Endothelial cell of umbilical vein (primary cell): ENCODE data around the gene CCDC159. TPM values are rescaled to one million over a fixed set of nuclear protein-coding genes. Genes with fewer than 3 reads are reported as not detected.

Experiments
- BruUV-seq: library from RNA; stranded (reverse); fragments of 400-500 nt; replicated peaks from 2 replicates; lab custom pipeline; 2021; lab: Mats Ljungman, UMichigan
- CTCF ChIA-PET: fragments of 300-600, 350-600 bp; sonication (Branson Sonifier 250); formaldehyde crosslinking; loops from one replicate; lab custom pipeline; 2021; ENCODE audit warnings: antibody characterized with exemption, inconsistent platforms; lab: Charles Lee
- POLR2A ChIA-PET: fragments of 300-600, 350-600 bp; sonication (Branson Sonifier 250); formaldehyde crosslinking; loops from one replicate; lab custom pipeline; 2021; ENCODE audit warnings: antibody characterized with exemption, inconsistent platforms; lab: Charles Lee
- DNase-seq: peaks from one replicate; pipeline ENCODE4 v3.0.0-alpha.2; 2011; ENCODE audit warnings: low read depth, low spot score
- FAIRE-seq: peaks from 2 replicates; lab custom pipeline; 2011; peaks lifted over from hg19 to GRCh38; lab: Jason Lieb, UNC
- H2AFZ ChIP-seq: 2 replicates; pipeline ENCODE4 v1.6.0; 2012; ENCODE audit warnings: low read depth, low read length, control low read depth, inconsistent platforms
- H3K27ac ChIP-seq: 2 replicates; pipeline ENCODE4 v1.5.1; 2011; ENCODE audit warnings: low read depth, mild to moderate bottlenecking, control low read depth, low read length, moderate library complexity; ENCODE audit not compliant: insufficient read depth
- H3K27me3 ChIP-seq, 2 experiments: 2 replicates each; pipeline versions ENCODE4 v1.6.0 to v1.6.1; 2011; ENCODE audit warnings: low read length in 2 of 2, mixed read lengths in 1 of 2; ENCODE audit not compliant: control insufficient read depth in 2 of 2, insufficient read depth in 2 of 2
- H3K36me3 ChIP-seq, 2 experiments: 2 replicates in 1 of 2; 3 replicates in 1 of 2; pipeline ENCODE4 v1.5.1; 2011; ENCODE audit warnings: low read length in 2 of 2, mild to moderate bottlenecking in 1 of 2, moderate library complexity in 1 of 2; ENCODE audit not compliant: control insufficient read depth in 2 of 2, insufficient read depth in 2 of 2; ENCODE audit errors: extremely low read depth in 1 of 2
- H3K4me1 ChIP-seq: 3 replicates; pipeline ENCODE4 v1.5.1; 2011; ENCODE audit warnings: mild to moderate bottlenecking, low read length; ENCODE audit not compliant: control insufficient read depth, insufficient read depth; ENCODE audit errors: extremely low read depth
- H3K4me2 ChIP-seq: 2 replicates; pipeline ENCODE4 v1.6.1; 2011; ENCODE audit warnings: low read length, control low read depth, mixed read lengths; ENCODE audit not compliant: insufficient read depth
- H3K4me3 ChIP-seq, 3 experiments: fragments of 200-600 bp in 1 of 3; sonication (generic), shearing (Covaris generic) in 1 of 3; replicated peaks in 1 of 3; 2 replicates each; pipeline ENCODE4 v1.5.1; 2011 to 2016; ENCODE audit warnings: control low read depth in 3 of 3, low read length in 3 of 3, mild to moderate bottlenecking in 2 of 3, inconsistent platforms in 1 of 3, low read depth in 1 of 3, moderate library complexity in 1 of 3; ENCODE audit not compliant: insufficient read depth in 1 of 3
- H3K79me2 ChIP-seq: 2 replicates; pipeline ENCODE4 v1.6.0; 2012; ENCODE audit warnings: low read length, inconsistent platforms; ENCODE audit not compliant: control insufficient read depth, insufficient read depth
- H3K9ac ChIP-seq: replicated peaks from 2 replicates; pipeline ENCODE3; 2011; ENCODE audit warnings: low read length, control low read depth; ENCODE audit not compliant: insufficient read depth; ENCODE audit errors: extremely low read depth
- H3K9me1 ChIP-seq: replicated peaks from 3 replicates; pipeline ENCODE4 v1.6.0; 2011; ENCODE audit warnings: mild to moderate bottlenecking, low read length; ENCODE audit not compliant: control insufficient read depth, insufficient read depth; ENCODE audit errors: extremely low read depth
- H3K9me3 ChIP-seq: replicated peaks from 2 replicates; pipeline ENCODE4 v1.5.1; 2012; ENCODE audit warnings: low read length, inconsistent platforms; ENCODE audit not compliant: control insufficient read depth, insufficient read depth
- H4K20me1 ChIP-seq: replicated peaks from 2 replicates; pipeline ENCODE3; 2011; ENCODE audit warnings: mild to moderate bottlenecking, low read length; ENCODE audit not compliant: control insufficient read depth, insufficient read depth; ENCODE audit errors: extremely low read depth
- EZH2 ChIP-seq: IDR thresholded peaks from 2 replicates; pipeline ENCODE4 v1.6.1; 2012; ENCODE audit warnings: borderline replicate concordance, low read depth, mild to moderate bottlenecking, moderate library complexity, low read length, inconsistent platforms; ENCODE audit not compliant: severe bottlenecking
- FOS ChIP-seq: IDR thresholded peaks from 2 replicates; pipeline ENCODE4 v1.6.1; 2011; ENCODE audit warnings: mild to moderate bottlenecking, low read length, moderate library complexity, borderline replicate concordance; ENCODE audit not compliant: insufficient read depth
- GATA2 ChIP-seq: IDR thresholded peaks from 2 replicates; pipeline ENCODE4 v1.7.0; 2011; ENCODE audit warnings: low read depth, mild to moderate bottlenecking, moderate library complexity, mixed read lengths, low read length; ENCODE audit not compliant: insufficient read length, insufficient read depth
- JUN ChIP-seq: IDR thresholded peaks from 2 replicates; pipeline ENCODE4 v1.6.1; 2011; ENCODE audit warnings: borderline replicate concordance, low read depth; ENCODE audit not compliant: insufficient read length, insufficient read depth
- MYC ChIP-seq: IDR thresholded peaks from one replicate; pipeline ENCODE4 v1.6.1; 2011; ENCODE audit warnings: mild to moderate bottlenecking, low read depth, low read length
- POLR2A ChIP-seq: IDR thresholded peaks from 2 replicates; pipeline ENCODE4 v1.6.1; 2012; ENCODE audit warnings: low read depth, mild to moderate bottlenecking, control low read depth, low read length
- POLR2AphosphoS5 ChIP-seq: IDR thresholded peaks from 2 replicates; pipeline ENCODE4 v1.6.1; 2012; ENCODE audit warnings: low read depth, mild to moderate bottlenecking, control low read depth, low read length, moderate library complexity; ENCODE audit not compliant: insufficient read depth
- dilution Hi-C: fragments of 300-500 bp; cut with MboI; formaldehyde crosslinking; loops from one replicate; pipeline ENCODE4 v1.15.0; 2019; ENCODE audit warnings: low sequenced_read_pairs; ENCODE audit not compliant: extremely low pct_ligation_motif_present
- intact Hi-C: fragments of 100-400 bp; cut with micrococcal nuclease; formaldehyde crosslinking; loops from one replicate; pipeline ENCODE4 v1.10.0; 2022
- polyA plus RNA-seq, 4 experiments: library from polyadenylated mRNA; depleted of rRNA in 3 of 4; stranded (reverse) in 3 of 4; unstranded in 1 of 4; fragments of >200 nt; gene quantifications; 2 replicates each; pipeline versions ENCODE4 v1.2.1 to v1.2.3, GENCODE V29; 2011 to 2012; ENCODE audit warnings: missing spikeins in 1 of 4
- total RNA-seq: library from RNA; stranded (reverse); gene quantifications from 2 replicates; pipeline ENCODE4 v1.2.3, GENCODE V29; 2021
- TF ChIP-seq, protein P1 (sequence below): IDR thresholded peaks from 2 replicates; pipeline ENCODE4 v1.6.1; 2011; ENCODE audit not compliant: insufficient read depth, insufficient read length
- TF ChIP-seq, protein P2 (sequence below), 2 donors: IDR thresholded peaks; 1 replicate in 1 of 2; 2 replicates in 1 of 2; pipeline ENCODE4 v1.5.1; 2011; ENCODE audit warnings: low read length in 2 of 2, mild to moderate bottlenecking in 2 of 2, moderate library complexity in 2 of 2, control low read depth in 1 of 2, inconsistent platforms in 1 of 2, low read depth in 1 of 2; ENCODE audit not compliant: insufficient read depth in 1 of 2; ENCODE audit errors: extremely low read depth in 1 of 2

CCDC159 gene
- total and polyA plus RNA-seq, 2 donors (not counting 3 experiments of a cell fraction or from before 2014, with no cell fraction given): 30.0 to 31.6 TPM

DNA sequence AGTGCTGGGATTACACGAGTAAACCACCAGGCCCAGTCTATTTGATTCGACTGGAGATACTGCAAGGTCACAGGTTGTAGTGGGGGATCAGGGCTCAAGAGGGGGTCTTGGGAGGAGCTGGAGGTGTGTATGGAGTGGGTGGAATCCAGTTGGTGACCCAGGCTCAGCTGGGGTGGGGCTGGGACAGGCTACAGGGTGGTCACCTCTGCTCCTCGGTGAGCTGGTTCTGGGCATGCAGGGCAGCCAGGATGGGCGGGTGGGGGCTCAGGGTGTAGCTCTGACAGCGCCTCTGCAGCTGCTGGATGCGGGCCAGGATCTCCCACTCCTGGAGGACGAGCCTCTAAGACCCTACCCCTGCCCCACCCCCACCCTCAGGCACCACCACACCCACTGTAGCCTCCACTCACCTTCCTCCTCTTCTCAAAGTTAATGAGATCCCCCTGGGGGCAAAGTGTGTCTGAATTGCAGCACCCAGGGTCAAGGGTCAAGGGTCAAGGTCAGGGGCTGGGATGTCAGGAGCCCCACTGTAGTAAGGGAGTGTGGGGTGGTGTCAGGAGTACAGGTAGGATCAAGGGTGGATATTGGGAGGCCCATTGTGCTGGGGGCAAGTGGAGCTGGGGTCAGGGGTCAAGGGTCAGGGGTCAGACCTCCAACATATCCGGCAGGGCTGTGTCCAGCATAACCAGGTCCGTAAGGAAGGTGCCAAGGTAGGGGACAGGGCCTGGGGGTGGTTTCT lies 55.7 kb downstream of the CCDC159 start:
- ChIA-PET CTCF (no interaction called here), POLR2A (no interaction called here)
- H3K4me1 ChIP-seq: no peaks in the 10 kb centered on the region
- TF ChIP-seq JUN (no peak), FOS (no peak), POLR2AphosphoS5 (no peak), GATA2 (no peak), EZH2 (no peak), MYC (no peak), POLR2A (no peak)
- TF ChIP-seq, protein P1, sequence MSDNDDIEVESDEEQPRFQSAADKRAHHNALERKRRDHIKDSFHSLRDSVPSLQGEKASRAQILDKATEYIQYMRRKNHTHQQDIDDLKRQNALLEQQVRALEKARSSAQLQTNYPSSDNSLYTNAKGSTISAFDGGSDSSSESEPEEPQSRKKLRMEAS: no peak
- TF ChIP-seq, protein P2, sequence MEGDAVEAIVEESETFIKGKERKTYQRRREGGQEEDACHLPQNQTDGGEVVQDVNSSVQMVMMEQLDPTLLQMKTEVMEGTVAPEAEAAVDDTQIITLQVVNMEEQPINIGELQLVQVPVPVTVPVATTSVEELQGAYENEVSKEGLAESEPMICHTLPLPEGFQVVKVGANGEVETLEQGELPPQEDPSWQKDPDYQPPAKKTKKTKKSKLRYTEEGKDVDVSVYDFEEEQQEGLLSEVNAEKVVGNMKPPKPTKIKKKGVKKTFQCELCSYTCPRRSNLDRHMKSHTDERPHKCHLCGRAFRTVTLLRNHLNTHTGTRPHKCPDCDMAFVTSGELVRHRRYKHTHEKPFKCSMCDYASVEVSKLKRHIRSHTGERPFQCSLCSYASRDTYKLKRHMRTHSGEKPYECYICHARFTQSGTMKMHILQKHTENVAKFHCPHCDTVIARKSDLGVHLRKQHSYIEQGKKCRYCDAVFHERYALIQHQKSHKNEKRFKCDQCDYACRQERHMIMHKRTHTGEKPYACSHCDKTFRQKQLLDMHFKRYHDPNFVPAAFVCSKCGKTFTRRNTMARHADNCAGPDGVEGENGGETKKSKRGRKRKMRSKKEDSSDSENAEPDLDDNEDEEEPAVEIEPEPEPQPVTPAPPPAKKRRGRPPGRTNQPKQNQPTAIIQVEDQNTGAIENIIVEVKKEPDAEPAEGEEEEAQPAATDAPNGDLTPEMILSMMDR (IDR thresholded peaks at IDR 0.05; ENCODE audit: extremely low read depth in 1 of 2, insufficient read depth in 1 of 2, low read depth in 1 of 2, low read length in 2 of 2): no peak
- no peak overlapping the region for H3K4me2 ChIP-seq
- dilution Hi-C loops (no loop called here), intact Hi-C loops (no loop called here)
- no peaks in the 10 kb centered on the region for H3K36me3 ChIP-seq
- no peaks in the 10 kb centered on the region for H4K20me1 ChIP-seq
- H3K27ac ChIP-seq: no peak overlapping the region
- H3K79me2 ChIP-seq: no peaks in the 10 kb centered on the region
- H3K9ac ChIP-seq: no peak overlapping the region
- no peak for FAIRE-seq
- H3K9me3 ChIP-seq: no peaks in the 10 kb centered on the region
- no peaks in the 10 kb centered on the region for H3K27me3 ChIP-seq
- no peaks in the 10 kb centered on the region for H3K9me1 ChIP-seq
- no peak for DNase-seq
- H2AFZ ChIP-seq: no peak overlapping the region
- BruUV-seq: no TSS peak
- H3K4me3 ChIP-seq: no peak overlapping the region

Other genes starting within 250 kb of the CCDC159 start
- 68.5 and 70.0 TPM in 2 replicates for gene SPC24, start 190.7 kb upstream of the CCDC159 start, total RNA-seq
- 17.2 and 19.8 TPM in 2 replicates for gene SPC24, start 190.7 kb upstream of the CCDC159 start, polyA plus RNA-seq
- gene KANK2, start 149.0 kb upstream of the CCDC159 start, total RNA-seq: 77.9 and 78.0 TPM in 2 replicates
- 41.7 and 48.1 TPM in 2 replicates for gene KANK2, start 149.0 kb upstream of the CCDC159 start, polyA plus RNA-seq
- not detected in 2 replicates for gene ANGPTL8, start 106.9 kb upstream of the CCDC159 start, total RNA-seq
- not detected in 2 replicates for gene ANGPTL8, start 106.9 kb upstream of the CCDC159 start, polyA plus RNA-seq
- gene DOCK6, start 84.0 kb upstream of the CCDC159 start, total RNA-seq: 334 and 353 TPM in 2 replicates
- gene DOCK6, start 84.0 kb upstream of the CCDC159 start, polyA plus RNA-seq: 126 and 154 TPM in 2 replicates
- not detected in 2 replicates for gene TSPAN16, start 50.4 kb upstream of the CCDC159 start, total RNA-seq
- not detected in 2 replicates for gene TSPAN16, start 50.4 kb upstream of the CCDC159 start, polyA plus RNA-seq
- 41.1 and 48.2 TPM in 2 replicates for gene RAB3D, start 6.9 kb upstream of the CCDC159 start, total RNA-seq
- gene RAB3D, start 6.9 kb upstream of the CCDC159 start, polyA plus RNA-seq: 34.1 and 35.4 TPM in 2 replicates
- gene TMEM205, start 251 bp upstream of the CCDC159 start, total RNA-seq: 57.3 and 58.9 TPM in 2 replicates
- 345 and 364 TPM in 2 replicates for gene TMEM205, start 251 bp upstream of the CCDC159 start, polyA plus RNA-seq
- gene PLPPR2, start 8.9 kb downstream of the CCDC159 start, total RNA-seq: 22.8 and 23.7 TPM in 2 replicates
- 28.7 and 34.5 TPM in 2 replicates for gene PLPPR2, start 8.9 kb downstream of the CCDC159 start, polyA plus RNA-seq
- gene SWSAP1, start 28.1 kb downstream of the CCDC159 start, total RNA-seq: 2.7 and 3.7 TPM in 2 replicates
- gene SWSAP1, start 28.1 kb downstream of the CCDC159 start, polyA plus RNA-seq: 4.4 and 4.8 TPM in 2 replicates
- 11.4 and 12.6 TPM in 2 replicates for gene EPOR, start 37.8 kb downstream of the CCDC159 start, total RNA-seq
- gene EPOR, start 37.8 kb downstream of the CCDC159 start, polyA plus RNA-seq: 17.3 and 23.5 TPM in 2 replicates
- gene RGL3, start 72.8 kb downstream of the CCDC159 start, total RNA-seq: 1.7 and 5.2 TPM in 2 replicates
- 0.23 and 0.56 TPM in 2 replicates for gene RGL3, start 72.8 kb downstream of the CCDC159 start, polyA plus RNA-seq
- 0.97 TPM in 1 of 2 replicates, not detected in the other for gene ODAD3, start 88.6 kb downstream of the CCDC159 start, total RNA-seq
- gene ODAD3, start 88.6 kb downstream of the CCDC159 start, polyA plus RNA-seq: 0.05 and 0.14 TPM in 2 replicates
- gene PRKCSH, start 89.1 kb downstream of the CCDC159 start, total RNA-seq: 387 and 425 TPM in 2 replicates
- gene PRKCSH, start 89.1 kb downstream of the CCDC159 start, polyA plus RNA-seq: 215 and 267 TPM in 2 replicates
- gene ELAVL3, start 134.5 kb downstream of the CCDC159 start, total RNA-seq: 0.07 TPM in 1 of 2 replicates, not detected in the other
- not detected in 2 replicates for gene ELAVL3, start 134.5 kb downstream of the CCDC159 start, polyA plus RNA-seq
- gene ZNF653, start 159.3 kb downstream of the CCDC159 start, total RNA-seq: 7.0 and 9.8 TPM in 2 replicates
- 7.1 and 8.7 TPM in 2 replicates for gene ZNF653, start 159.3 kb downstream of the CCDC159 start, polyA plus RNA-seq
- 32.4 and 36.7 TPM in 2 replicates for gene ECSIT, start 182.6 kb downstream of the CCDC159 start, total RNA-seq
- 47.2 and 54.0 TPM in 2 replicates for gene ECSIT, start 182.6 kb downstream of the CCDC159 start, polyA plus RNA-seq
- not detected in 2 replicates for gene CNN1, start 192.3 kb downstream of the CCDC159 start, total RNA-seq
- 0.76 and 1.0 TPM in 2 replicates for gene CNN1, start 192.3 kb downstream of the CCDC159 start, polyA plus RNA-seq
- 39.4 and 49.9 TPM in 2 replicates for gene ELOF1, start 212.7 kb downstream of the CCDC159 start, total RNA-seq
- 80.2 and 92.6 TPM in 2 replicates for gene ELOF1, start 212.7 kb downstream of the CCDC159 start, polyA plus RNA-seq
- gene ACP5, start 231.1 kb downstream of the CCDC159 start, total RNA-seq: not detected in 2 replicates
- 0.84 and 1.3 TPM in 2 replicates for gene ACP5, start 231.1 kb downstream of the CCDC159 start, polyA plus RNA-seq